K562 (cell line): ENCODE measurements around the gene NUDT14. TPM values are rescaled to one million over a fixed set of nuclear protein-coding genes. Genes with fewer than 3 reads are reported as not detected.

Experiments
- ATF2 ChIP-seq: sonication (generic); formaldehyde crosslinking; IDR thresholded peaks from 2 replicates; pipeline ENCODE4 v1.8.1; 2022; ENCODE audit warnings: missing genetic modification reagents
- MYC ChIP-seq, 2 experiments: fragments of 250-450 bp in 1 of 2; sonication (Bioruptor Pico) in 1 of 2; IDR thresholded peaks; 2 replicates each; pipeline versions ENCODE4 v1.5.1 to v1.6.1; 2012 to 2021; ENCODE audit warnings: low read depth in 2 of 2, borderline replicate concordance in 1 of 2, improper control_type of control experiment in 1 of 2, low read length in 1 of 2, mild to moderate bottlenecking in 1 of 2, moderate library complexity in 1 of 2
- RBM39 ChIP-seq: fragments of 200-400 bp; formaldehyde crosslinking; optimal IDR thresholded peaks from 2 replicates; pipeline ENCODE3; 2018; ENCODE audit warnings: low read depth, low read length
- SMARCC2 ChIP-seq: fragments of 450-650 bp; IDR thresholded peaks from 2 replicates; pipeline ENCODE4 v1.6.1; 2017; ENCODE audit warnings: antibody characterized with exemption, moderate library complexity, mild to moderate bottlenecking, low read depth
- ZBTB17 ChIP-seq: fragments of 450-650 bp; formaldehyde crosslinking; IDR thresholded peaks from 2 replicates; pipeline ENCODE4 v1.4.0; 2020; ENCODE audit warnings: mild to moderate bottlenecking
- ZBTB49 ChIP-seq: sonication (generic); formaldehyde crosslinking; IDR thresholded peaks from 2 replicates; pipeline ENCODE4 v1.8.0; 2022; ENCODE audit warnings: missing genetic modification reagents, mild to moderate bottlenecking, borderline replicate concordance
- ZNF436 ChIP-seq: fragments of 250-450, 450-650 bp; sonication (Bioruptor Pico); formaldehyde crosslinking; IDR thresholded peaks from 2 replicates; pipeline ENCODE4 v1.7.0; 2020; ENCODE audit warnings: mild to moderate bottlenecking
- polyA plus RNA-seq, 8 experiments: library from polyadenylated mRNA; depleted of rRNA in 4 of 8; stranded (reverse) in 5 of 8; unstranded in 3 of 8; fragments of >200 nt; fragmentation: Nextera tagmentation in 2 of 8; fragmentation: Illumina TruSeq in 1 of 8; extraction: Ambion mirVana in 2 of 8; extraction: Trizol in 1 of 8; gene quantifications; 2 replicates each; pipeline versions ENCODE4 v1.2.1 to v1.2.3, GENCODE V29; 2011 to 2014; ENCODE audit warnings: inconsistent platforms in 1 of 8, missing spikeins in 1 of 8
- total RNA-seq, 7 experiments: library from RNA; depleted of rRNA in 6 of 7; stranded (reverse); fragments of >200 nt in 6 of 7; fragmentation: Illumina TruSeq in 2 of 7; extraction: Trizol in 2 of 7; gene quantifications; 2 replicates each; pipeline versions ENCODE4 v1.2.1 to v1.2.3, GENCODE V29; 2011 to 2021; ENCODE audit warnings: low replicate concordance in 1 of 7
- TF ChIP-seq, protein P1 (sequence below): sonication (generic); formaldehyde crosslinking; IDR thresholded peaks from 2 replicates; pipeline ENCODE4 v1.8.1; 2023; ENCODE audit warnings: missing genetic modification reagents, mild to moderate bottlenecking, borderline replicate concordance
- TF ChIP-seq, protein P2 (sequence below): sonication (generic); formaldehyde crosslinking; IDR thresholded peaks from 2 replicates; pipeline ENCODE4 v1.8.0; 2022; ENCODE audit warnings: mild to moderate bottlenecking, low read depth, missing genetic modification reagents

The NUDT14 gene
- total and polyA plus RNA-seq, 9 of the 15 experiments (the other 6 are each of a cell fraction or from before 2014, with no cell fraction given) = 0.14 to 16.3 (median 8.2) TPM

DNA sequence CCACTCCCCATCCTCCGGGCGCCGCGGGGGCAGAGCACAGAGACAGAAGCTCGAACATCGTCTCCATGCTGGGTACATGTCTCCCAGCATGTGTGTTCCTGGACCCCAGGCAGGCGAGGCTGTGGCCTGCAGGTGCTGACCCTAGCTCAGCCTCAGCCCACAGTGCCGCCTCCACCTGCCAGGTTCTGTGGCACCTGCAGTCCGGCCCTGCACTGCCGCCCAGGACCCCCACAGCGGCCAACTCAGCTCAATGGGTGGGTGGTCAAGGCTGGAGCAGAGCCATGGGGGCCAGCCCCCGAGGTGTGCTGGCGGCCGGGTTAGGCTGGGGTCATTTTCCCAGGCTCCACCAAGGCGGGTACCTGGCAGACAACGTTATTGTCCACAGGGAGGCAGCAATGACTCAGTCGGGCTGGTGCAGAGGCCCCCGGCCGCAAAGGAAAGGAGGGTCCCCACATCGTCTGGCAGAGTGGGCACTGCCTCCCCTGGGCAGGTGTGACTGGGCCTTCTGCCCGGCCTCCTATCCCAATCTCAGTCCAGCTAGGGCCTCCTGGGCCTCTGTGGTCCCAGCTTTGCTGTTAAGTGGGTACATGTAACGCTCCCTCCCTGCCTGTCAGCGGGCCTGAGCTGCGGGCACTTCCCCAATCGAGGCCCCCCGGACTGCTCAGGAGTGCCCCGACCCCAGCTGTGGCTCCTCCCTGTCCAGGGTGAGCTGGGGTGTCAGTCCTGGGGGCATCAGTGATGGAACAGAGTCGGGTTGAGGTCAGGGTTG lies 20.2 kb upstream of the NUDT14 start (continued):
- TF ChIP-seq, protein P1, sequence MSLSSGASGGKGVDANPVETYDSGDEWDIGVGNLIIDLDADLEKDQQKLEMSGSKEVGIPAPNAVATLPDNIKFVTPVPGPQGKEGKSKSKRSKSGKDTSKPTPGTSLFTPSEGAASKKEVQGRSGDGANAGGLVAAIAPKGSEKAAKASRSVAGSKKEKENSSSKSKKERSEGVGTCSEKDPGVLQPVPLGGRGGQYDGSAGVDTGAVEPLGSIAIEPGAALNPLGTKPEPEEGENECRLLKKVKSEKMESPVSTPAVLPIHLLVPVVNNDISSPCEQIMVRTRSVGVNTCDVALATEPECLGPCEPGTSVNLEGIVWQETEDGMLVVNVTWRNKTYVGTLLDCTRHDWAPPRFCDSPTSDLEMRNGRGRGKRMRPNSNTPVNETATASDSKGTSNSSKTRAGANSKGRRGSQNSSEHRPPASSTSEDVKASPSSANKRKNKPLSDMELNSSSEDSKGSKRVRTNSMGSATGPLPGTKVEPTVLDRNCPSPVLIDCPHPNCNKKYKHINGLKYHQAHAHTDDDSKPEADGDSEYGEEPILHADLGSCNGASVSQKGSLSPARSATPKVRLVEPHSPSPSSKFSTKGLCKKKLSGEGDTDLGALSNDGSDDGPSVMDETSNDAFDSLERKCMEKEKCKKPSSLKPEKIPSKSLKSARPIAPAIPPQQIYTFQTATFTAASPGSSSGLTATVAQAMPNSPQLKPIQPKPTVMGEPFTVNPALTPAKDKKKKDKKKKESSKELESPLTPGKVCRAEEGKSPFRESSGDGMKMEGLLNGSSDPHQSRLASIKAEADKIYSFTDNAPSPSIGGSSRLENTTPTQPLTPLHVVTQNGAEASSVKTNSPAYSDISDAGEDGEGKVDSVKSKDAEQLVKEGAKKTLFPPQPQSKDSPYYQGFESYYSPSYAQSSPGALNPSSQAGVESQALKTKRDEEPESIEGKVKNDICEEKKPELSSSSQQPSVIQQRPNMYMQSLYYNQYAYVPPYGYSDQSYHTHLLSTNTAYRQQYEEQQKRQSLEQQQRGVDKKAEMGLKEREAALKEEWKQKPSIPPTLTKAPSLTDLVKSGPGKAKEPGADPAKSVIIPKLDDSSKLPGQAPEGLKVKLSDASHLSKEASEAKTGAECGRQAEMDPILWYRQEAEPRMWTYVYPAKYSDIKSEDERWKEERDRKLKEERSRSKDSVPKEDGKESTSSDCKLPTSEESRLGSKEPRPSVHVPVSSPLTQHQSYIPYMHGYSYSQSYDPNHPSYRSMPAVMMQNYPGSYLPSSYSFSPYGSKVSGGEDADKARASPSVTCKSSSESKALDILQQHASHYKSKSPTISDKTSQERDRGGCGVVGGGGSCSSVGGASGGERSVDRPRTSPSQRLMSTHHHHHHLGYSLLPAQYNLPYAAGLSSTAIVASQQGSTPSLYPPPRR (CRISPR knock-in tag) = no peak
- TF ChIP-seq, protein P2, sequence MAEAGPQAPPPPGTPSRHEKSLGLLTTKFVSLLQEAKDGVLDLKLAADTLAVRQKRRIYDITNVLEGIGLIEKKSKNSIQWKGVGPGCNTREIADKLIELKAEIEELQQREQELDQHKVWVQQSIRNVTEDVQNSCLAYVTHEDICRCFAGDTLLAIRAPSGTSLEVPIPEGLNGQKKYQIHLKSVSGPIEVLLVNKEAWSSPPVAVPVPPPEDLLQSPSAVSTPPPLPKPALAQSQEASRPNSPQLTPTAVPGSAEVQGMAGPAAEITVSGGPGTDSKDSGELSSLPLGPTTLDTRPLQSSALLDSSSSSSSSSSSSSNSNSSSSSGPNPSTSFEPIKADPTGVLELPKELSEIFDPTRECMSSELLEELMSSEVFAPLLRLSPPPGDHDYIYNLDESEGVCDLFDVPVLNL (CRISPR knock-in tag) = no peak
- TF ChIP-seq SMARCC2 (no peak), MYC (IDR thresholded peaks at IDR 0.05; ENCODE audit: low read depth, low read length) (no peak), MYC (CRISPR knock-in tag; IDR thresholded peaks at IDR 0.05; ENCODE audit: borderline replicate concordance, low read depth) (no peak), ZBTB49 (CRISPR knock-in tag) (no peak), RBM39 (no peak), ZNF436 (no peak), ATF2 (CRISPR knock-in tag) (no peak), ZBTB17 (CRISPR knock-in tag) (no peak)
